ENCODE data around the gene VTI1A. TPM values are rescaled to one million over a fixed set of nuclear protein-coding genes. Genes with fewer than 3 reads are reported as not detected.

Gene VTI1A
- total and polyA plus RNA-seq, 2 of the 13 experiments (the other 11 are each of a cell fraction or from before 2014, with no cell fraction given), result 11.7 to 32.7 TPM

- no peak for TF ChIP-seq ZBED4 (CRISPR knock-in tag; IDR thresholded peaks at IDR 0.05; ENCODE audit: borderline replicate concordance)
- TF ChIP-seq KMT2A (CRISPR knock-in tag; IDR thresholded peaks at IDR 0.05), result no peak
- no peak for TF ChIP-seq MAF1 (CRISPR knock-in tag; IDR thresholded peaks at IDR 0.05; ENCODE audit: borderline replicate concordance)
- TF ChIP-seq ZNF501 (CRISPR knock-in tag; IDR thresholded peaks at IDR 0.05), result no peak; the same call in 1 of the 2 replicates
- 0 out of 2 replicates have a peak, but pooled peaks have one; percentile 39 for TF ChIP-seq GLI4 (CRISPR knock-in tag; IDR thresholded peaks at IDR 0.05; ENCODE audit: borderline replicate concordance)
- TF ChIP-seq TOE1 (CRISPR knock-in tag; IDR thresholded peaks at IDR 0.05), result no peak
- peak; percentile 30; the same call in 1 of the 2 replicates for TF ChIP-seq NR2F6 (IDR thresholded peaks at IDR 0.05)
- no peak for TF ChIP-seq NR2F6 (CRISPR knock-in tag; IDR thresholded peaks at IDR 0.05)
- TF ChIP-seq HDAC1 (CRISPR knock-in tag; IDR thresholded peaks at IDR 0.05), result 0 out of 2 replicates have a peak, but pooled peaks have one; percentile 25
- TF ChIP-seq HCFC1 (IDR thresholded peaks at IDR 0.05; ENCODE audit: low read depth, low read length), result peak; percentile 58; the same call in 1 of the 2 replicates
- no peak for TF ChIP-seq MYPOP (CRISPR knock-in tag; IDR thresholded peaks at IDR 0.05)
- TF ChIP-seq ZBTB26 (CRISPR knock-in tag; IDR thresholded peaks at IDR 0.05; ENCODE audit: borderline replicate concordance), result no peak
- TF ChIP-seq SIN3B (IDR thresholded peaks at IDR 0.05; ENCODE audit: low read length), result no peak
- no peak for TF ChIP-seq ZNF3 (CRISPR knock-in tag; IDR thresholded peaks at IDR 0.05)
- no peak for TF ChIP-seq ATF5 (CRISPR knock-in tag; IDR thresholded peaks at IDR 0.05; ENCODE audit: low read depth)
- no peak for TF ChIP-seq ZNF317 (CRISPR knock-in tag; IDR thresholded peaks at IDR 0.05)
- TF ChIP-seq FOXA3 (CRISPR knock-in tag; IDR thresholded peaks at IDR 0.05), result no peak
- peak; percentile 95 for TF ChIP-seq THAP11 (CRISPR knock-in tag; IDR thresholded peaks at IDR 0.05)
- TF ChIP-seq, protein P1, sequence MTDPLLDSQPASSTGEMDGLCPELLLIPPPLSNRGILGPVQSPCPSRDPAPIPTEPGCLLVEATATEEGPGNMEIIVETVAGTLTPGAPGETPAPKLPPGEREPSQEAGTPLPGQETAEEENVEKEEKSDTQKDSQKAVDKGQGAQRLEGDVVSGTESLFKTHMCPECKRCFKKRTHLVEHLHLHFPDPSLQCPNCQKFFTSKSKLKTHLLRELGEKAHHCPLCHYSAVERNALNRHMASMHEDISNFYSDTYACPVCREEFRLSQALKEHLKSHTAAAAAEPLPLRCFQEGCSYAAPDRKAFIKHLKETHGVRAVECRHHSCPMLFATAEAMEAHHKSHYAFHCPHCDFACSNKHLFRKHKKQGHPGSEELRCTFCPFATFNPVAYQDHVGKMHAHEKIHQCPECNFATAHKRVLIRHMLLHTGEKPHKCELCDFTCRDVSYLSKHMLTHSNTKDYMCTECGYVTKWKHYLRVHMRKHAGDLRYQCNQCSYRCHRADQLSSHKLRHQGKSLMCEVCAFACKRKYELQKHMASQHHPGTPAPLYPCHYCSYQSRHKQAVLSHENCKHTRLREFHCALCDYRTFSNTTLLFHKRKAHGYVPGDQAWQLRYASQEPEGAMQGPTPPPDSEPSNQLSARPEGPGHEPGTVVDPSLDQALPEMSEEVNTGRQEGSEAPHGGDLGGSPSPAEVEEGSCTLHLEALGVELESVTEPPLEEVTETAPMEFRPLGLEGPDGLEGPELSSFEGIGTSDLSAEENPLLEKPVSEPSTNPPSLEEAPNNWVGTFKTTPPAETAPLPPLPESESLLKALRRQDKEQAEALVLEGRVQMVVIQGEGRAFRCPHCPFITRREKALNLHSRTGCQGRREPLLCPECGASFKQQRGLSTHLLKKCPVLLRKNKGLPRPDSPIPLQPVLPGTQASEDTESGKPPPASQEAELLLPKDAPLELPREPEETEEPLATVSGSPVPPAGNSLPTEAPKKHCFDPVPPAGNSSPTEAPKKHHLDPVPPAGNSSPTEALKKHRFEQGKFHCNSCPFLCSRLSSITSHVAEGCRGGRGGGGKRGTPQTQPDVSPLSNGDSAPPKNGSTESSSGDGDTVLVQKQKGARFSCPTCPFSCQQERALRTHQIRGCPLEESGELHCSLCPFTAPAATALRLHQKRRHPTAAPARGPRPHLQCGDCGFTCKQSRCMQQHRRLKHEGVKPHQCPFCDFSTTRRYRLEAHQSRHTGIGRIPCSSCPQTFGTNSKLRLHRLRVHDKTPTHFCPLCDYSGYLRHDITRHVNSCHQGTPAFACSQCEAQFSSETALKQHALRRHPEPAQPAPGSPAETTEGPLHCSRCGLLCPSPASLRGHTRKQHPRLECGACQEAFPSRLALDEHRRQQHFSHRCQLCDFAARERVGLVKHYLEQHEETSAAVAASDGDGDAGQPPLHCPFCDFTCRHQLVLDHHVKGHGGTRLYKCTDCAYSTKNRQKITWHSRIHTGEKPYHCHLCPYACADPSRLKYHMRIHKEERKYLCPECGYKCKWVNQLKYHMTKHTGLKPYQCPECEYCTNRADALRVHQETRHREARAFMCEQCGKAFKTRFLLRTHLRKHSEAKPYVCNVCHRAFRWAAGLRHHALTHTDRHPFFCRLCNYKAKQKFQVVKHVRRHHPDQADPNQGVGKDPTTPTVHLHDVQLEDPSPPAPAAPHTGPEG (CRISPR knock-in tag; IDR thresholded peaks at IDR 0.05), result no peak
Measured at GRCh38 chr10:112842832-112843360, 395.9 kb downstream of the VTI1A start (continued).

Measured in HepG2 (cell line).